Neural crest cell (in vitro differentiated cells): ENCODE data around the gene VEGFB. TPM values are rescaled to one million over a fixed set of nuclear protein-coding genes. Genes with fewer than 3 reads are reported as not detected.

Experiments
- DNase-seq: peaks from one replicate; pipeline ENCODE4 v3.0.0; 2021; ENCODE audit warnings: low read depth, mixed read lengths, low spot score
- H3K27ac Mint-ChIP-seq: one replicate; pipeline ENCODE4 v1.8.0; 2021; ENCODE audit warnings: mild to moderate bottlenecking, mixed read lengths; ENCODE audit not compliant: unreplicated experiment
- H3K27me3 Mint-ChIP-seq: 2 replicates; pipeline ENCODE4 v1.8.0; 2021; ENCODE audit warnings: low read depth, mild to moderate bottlenecking, mixed read lengths
- H3K36me3 Mint-ChIP-seq: 2 replicates; pipeline ENCODE4 v1.8.0; 2021; ENCODE audit warnings: low read depth, mild to moderate bottlenecking, mixed read lengths
- H3K4me1 Mint-ChIP-seq: 2 replicates; pipeline ENCODE4 v1.8.0; 2021; ENCODE audit warnings: mixed read lengths
- H3K4me3 Mint-ChIP-seq: one replicate; pipeline ENCODE4 v1.8.0; 2021; ENCODE audit warnings: mild to moderate bottlenecking, mixed read lengths
- H3K9me3 Mint-ChIP-seq: 2 replicates; pipeline ENCODE4 v1.8.0; 2021; ENCODE audit warnings: mixed read lengths
- CTCF ChIP-seq: fragments of 200-600 bp; sonication (generic); conservative IDR thresholded peaks from 2 replicates; pipeline ENCODE4 v1.5.0; 2021; ENCODE audit warnings: antibody characterized with exemption, mild to moderate bottlenecking
- total RNA-seq: library from RNA; stranded (reverse); gene quantifications from 2 replicates; pipeline ENCODE4 v1.2.1, GENCODE V29; 2021

VEGFB gene
- total RNA-seq, 1 donor from 2014 or later: 62.7 TPM

DNA sequence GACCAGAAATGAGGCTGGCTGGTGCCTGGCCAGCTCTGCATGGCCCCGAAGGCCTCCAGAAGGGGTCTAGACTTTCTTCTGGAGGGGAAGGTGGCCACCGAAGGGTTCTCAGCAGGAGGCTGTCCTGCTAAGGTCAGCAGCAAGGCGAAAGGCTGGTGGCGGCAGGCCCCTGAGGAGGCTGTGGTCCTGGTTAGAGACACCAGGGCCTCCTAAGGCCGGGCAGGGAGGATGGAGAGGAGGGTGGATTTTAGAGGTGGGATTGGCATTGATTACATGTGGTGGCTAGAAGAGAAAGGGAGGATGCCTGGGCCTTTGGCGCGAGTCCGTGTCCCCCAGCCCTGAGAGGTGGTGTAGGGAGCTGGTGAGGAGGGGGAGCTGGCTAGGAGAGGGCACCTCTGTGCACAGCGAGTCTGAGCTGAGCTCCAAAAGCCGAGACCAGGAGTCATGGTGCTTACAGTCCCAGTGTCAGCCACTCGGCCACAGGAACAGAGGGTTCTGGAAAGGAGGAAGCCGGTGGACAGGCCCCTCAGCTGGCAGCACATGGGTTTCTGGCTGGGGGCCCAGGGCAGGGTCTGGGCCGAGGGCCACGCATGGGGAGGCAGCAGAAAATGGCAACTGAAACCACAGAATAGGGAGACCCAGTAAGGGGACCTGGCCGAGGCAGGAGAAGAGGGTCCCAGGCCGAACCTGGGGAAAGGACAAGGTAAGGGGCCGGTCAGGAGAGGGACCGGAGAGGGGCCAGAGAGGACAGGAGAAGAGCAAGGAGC is 25.4 kb upstream of the VEGFB start:
- Mint-ChIP-seq H3K27me3 (no peaks in the 10 kb centered on the region), H3K36me3 (peaks cover 6% of the 10 kb centered on the region), H3K9me3 (no peaks in the 10 kb centered on the region), H3K27ac (no peak overlapping the region), H3K4me1 (peaks cover 9% of the 10 kb centered on the region), H3K4me3 (peak overlapping the region; percentile 66)
- no peak for TF ChIP-seq CTCF
- DNase-seq: no peak

GRCh38 chr11:64209563-64209843 is 24.9 kb upstream of the VEGFB start:
- Mint-ChIP-seq H3K4me3 (no peak overlapping the region), H3K27me3 (no peaks in the 10 kb centered on the region), H3K36me3 (peaks cover 3% of the 10 kb centered on the region), H3K4me1 (peaks cover 7% of the 10 kb centered on the region), H3K27ac (no peak overlapping the region), H3K9me3 (no peaks in the 10 kb centered on the region)
- DNase-seq: no peak
- TF ChIP-seq CTCF: no peak

DNA sequence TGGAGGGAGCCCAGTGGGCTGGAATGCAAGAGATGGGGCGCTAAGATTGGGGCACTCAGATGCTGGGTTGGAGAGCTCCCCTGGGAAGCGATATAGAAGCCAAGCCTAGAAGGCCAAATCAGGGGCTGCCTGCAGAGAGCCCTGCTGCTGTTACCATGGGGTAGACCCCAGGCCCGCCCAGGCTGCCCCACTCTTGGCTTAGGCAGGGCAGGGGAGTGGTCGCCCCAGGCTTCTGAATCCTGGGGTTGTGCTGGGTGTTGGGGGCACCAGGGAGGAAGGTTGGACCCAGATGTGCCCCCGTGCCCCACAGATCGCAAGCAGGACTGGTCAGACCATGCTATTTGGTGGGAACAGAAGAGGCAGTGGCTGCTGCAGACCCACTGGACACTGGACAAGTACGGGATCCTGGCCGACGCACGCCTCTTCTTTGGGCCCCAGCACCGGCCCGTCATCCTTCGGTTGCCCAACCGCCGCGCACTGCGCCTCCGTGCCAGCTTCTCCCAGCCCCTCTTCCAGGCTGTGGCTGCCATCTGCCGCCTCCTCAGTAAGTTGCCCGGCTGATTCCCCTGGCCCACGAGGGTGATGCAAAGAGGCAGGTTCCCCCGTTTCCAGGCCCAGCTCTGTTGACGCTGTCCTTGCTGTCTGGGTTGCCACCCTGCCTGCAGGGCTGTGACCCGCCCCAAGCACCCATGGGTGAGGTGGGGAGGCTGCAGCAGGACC is 23.9 kb upstream of the VEGFB start:
- H3K27ac Mint-ChIP-seq: peak overlapping the region; percentile 88
- no peaks in the 10 kb centered on the region for H3K27me3 Mint-ChIP-seq
- H3K4me1 Mint-ChIP-seq: peaks cover 4% of the 10 kb centered on the region

GRCh38 chr11:64211181-64211872 is 23.1 kb upstream of the VEGFB start:
- H3K27ac Mint-ChIP-seq: peak overlapping the region; percentile 67
- DNase-seq: no peak
- H3K27me3 Mint-ChIP-seq: no peaks in the 10 kb centered on the region
- no peaks in the 10 kb centered on the region for H3K9me3 Mint-ChIP-seq
- H3K36me3 Mint-ChIP-seq: peaks cover 4% of the 10 kb centered on the region
- H3K4me3 Mint-ChIP-seq: no peak overlapping the region
- no peak for TF ChIP-seq CTCF
- peaks cover 4% of the 10 kb centered on the region for H3K4me1 Mint-ChIP-seq

More for the DNA sequence above, 23.9 kb upstream of the VEGFB start:
- no peak for DNase-seq
- Mint-ChIP-seq H3K4me3 (no peak overlapping the region), H3K36me3 (peaks cover 4% of the 10 kb centered on the region), H3K9me3 (no peaks in the 10 kb centered on the region)
- TF ChIP-seq CTCF: no peak

- Mint-ChIP-seq H3K36me3 (peaks cover 4% of the 10 kb centered on the region), H3K27ac (no peak overlapping the region), H3K9me3 (no peaks in the 10 kb centered on the region), H3K4me3 (no peak overlapping the region), H3K4me1 (no peaks in the 10 kb centered on the region), H3K27me3 (no peaks in the 10 kb centered on the region)
- no peak for DNase-seq
- TF ChIP-seq CTCF: no peak
Measured at GRCh38 chr11:64216879-64217278, 17.5 kb upstream of the VEGFB start.
